ENCODE measurements around the gene CCDC91.

DNA sequence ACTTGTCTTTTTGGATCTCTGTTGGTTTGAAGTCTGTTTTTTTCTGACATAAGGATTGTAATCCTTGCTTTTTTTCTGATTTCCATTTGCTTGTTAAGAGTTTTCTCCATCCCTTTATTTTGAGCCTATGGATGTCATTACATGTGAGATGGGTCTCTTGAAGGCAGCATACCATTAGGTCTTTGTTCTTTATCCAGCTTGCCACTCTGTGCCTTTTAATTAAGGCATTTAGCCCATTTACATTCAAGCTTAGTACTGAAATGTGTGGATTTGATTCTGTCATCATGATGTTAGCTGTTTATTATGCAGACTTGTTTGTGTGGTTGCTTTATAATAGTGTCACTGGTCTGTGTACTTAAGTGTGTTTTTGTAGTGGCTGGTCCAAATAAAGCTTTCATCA is 100.0 kb downstream of the CCDC91 start:
- TF ChIP-seq, protein P1, sequence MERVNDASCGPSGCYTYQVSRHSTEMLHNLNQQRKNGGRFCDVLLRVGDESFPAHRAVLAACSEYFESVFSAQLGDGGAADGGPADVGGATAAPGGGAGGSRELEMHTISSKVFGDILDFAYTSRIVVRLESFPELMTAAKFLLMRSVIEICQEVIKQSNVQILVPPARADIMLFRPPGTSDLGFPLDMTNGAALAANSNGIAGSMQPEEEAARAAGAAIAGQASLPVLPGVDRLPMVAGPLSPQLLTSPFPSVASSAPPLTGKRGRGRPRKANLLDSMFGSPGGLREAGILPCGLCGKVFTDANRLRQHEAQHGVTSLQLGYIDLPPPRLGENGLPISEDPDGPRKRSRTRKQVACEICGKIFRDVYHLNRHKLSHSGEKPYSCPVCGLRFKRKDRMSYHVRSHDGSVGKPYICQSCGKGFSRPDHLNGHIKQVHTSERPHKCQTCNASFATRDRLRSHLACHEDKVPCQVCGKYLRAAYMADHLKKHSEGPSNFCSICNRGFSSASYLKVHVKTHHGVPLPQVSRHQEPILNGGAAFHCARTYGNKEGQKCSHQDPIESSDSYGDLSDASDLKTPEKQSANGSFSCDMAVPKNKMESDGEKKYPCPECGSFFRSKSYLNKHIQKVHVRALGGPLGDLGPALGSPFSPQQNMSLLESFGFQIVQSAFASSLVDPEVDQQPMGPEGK (CRISPR knock-in tag; IDR thresholded peaks at IDR 0.05; ENCODE audit: borderline replicate concordance): no peak
- TF ChIP-seq ZNF8 (CRISPR knock-in tag; IDR thresholded peaks at IDR 0.05) (no peak), ZFP3 (CRISPR knock-in tag; IDR thresholded peaks at IDR 0.05) (no peak), RARB (CRISPR knock-in tag; IDR thresholded peaks at IDR 0.05) (no peak), ARNTL (CRISPR knock-in tag; IDR thresholded peaks at IDR 0.05; ENCODE audit: borderline replicate concordance, low read depth) (no peak), TCF4 (CRISPR knock-in tag; IDR thresholded peaks at IDR 0.05; ENCODE audit: borderline replicate concordance) (no peak), ESRRG (CRISPR knock-in tag; IDR thresholded peaks at IDR 0.05) (no peak), ZC3H10 (CRISPR knock-in tag; IDR thresholded peaks at IDR 0.05) (no peak), BACH2 (CRISPR knock-in tag; IDR thresholded peaks at IDR 0.05; ENCODE audit: borderline replicate concordance) (no peak), ZNF70 (CRISPR knock-in tag; IDR thresholded peaks at IDR 0.05) (no peak), OSR1 (CRISPR knock-in tag; IDR thresholded peaks at IDR 0.05) (no peak)
- TF ChIP-seq, protein P2, sequence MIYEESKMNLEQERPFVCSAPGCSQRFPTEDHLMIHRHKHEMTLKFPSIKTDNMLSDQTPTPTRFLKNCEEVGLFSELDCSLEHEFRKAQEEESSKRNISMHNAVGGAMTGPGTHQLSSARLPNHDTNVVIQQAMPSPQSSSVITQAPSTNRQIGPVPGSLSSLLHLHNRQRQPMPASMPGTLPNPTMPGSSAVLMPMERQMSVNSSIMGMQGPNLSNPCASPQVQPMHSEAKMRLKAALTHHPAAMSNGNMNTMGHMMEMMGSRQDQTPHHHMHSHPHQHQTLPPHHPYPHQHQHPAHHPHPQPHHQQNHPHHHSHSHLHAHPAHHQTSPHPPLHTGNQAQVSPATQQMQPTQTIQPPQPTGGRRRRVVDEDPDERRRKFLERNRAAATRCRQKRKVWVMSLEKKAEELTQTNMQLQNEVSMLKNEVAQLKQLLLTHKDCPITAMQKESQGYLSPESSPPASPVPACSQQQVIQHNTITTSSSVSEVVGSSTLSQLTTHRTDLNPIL (CRISPR knock-in tag; IDR thresholded peaks at IDR 0.05; ENCODE audit: low read depth): no peak
- TF ChIP-seq, protein P3, sequence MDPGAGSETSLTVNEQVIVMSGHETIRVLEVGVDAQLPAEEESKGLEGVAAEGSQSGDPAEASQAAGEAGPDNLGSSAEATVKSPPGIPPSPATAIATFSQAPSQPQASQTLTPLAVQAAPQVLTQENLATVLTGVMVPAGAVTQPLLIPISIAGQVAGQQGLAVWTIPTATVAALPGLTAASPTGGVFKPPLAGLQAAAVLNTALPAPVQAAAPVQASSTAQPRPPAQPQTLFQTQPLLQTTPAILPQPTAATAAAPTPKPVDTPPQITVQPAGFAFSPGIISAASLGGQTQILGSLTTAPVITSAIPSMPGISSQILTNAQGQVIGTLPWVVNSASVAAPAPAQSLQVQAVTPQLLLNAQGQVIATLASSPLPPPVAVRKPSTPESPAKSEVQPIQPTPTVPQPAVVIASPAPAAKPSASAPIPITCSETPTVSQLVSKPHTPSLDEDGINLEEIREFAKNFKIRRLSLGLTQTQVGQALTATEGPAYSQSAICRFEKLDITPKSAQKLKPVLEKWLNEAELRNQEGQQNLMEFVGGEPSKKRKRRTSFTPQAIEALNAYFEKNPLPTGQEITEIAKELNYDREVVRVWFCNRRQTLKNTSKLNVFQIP (CRISPR knock-in tag; IDR thresholded peaks at IDR 0.05; ENCODE audit: borderline replicate concordance, low read depth): no peak
- TF ChIP-seq, protein P4, sequence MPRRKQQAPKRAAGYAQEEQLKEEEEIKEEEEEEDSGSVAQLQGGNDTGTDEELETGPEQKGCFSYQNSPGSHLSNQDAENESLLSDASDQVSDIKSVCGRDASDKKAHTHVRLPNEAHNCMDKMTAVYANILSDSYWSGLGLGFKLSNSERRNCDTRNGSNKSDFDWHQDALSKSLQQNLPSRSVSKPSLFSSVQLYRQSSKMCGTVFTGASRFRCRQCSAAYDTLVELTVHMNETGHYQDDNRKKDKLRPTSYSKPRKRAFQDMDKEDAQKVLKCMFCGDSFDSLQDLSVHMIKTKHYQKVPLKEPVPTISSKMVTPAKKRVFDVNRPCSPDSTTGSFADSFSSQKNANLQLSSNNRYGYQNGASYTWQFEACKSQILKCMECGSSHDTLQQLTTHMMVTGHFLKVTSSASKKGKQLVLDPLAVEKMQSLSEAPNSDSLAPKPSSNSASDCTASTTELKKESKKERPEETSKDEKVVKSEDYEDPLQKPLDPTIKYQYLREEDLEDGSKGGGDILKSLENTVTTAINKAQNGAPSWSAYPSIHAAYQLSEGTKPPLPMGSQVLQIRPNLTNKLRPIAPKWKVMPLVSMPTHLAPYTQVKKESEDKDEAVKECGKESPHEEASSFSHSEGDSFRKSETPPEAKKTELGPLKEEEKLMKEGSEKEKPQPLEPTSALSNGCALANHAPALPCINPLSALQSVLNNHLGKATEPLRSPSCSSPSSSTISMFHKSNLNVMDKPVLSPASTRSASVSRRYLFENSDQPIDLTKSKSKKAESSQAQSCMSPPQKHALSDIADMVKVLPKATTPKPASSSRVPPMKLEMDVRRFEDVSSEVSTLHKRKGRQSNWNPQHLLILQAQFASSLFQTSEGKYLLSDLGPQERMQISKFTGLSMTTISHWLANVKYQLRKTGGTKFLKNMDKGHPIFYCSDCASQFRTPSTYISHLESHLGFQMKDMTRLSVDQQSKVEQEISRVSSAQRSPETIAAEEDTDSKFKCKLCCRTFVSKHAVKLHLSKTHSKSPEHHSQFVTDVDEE (CRISPR knock-in tag; IDR thresholded peaks at IDR 0.05): no peak

All from SK-N-SH treated with all-trans-retinoic acid at 6 μM for 48 hours (cell line).